Fibroblast of skin of right biceps (primary cell): ENCODE data around the gene PSPN.
"Not testable (repeated sequence)": the region's sequence is repeated elsewhere in the genome, so short reads cannot be mapped to it uniquely, and the experiment has no call there.

ENCODE experiments used
- DNase-seq: peaks from one replicate; pipeline ENCODE4 v3.0.0-alpha.2; 2013

PSPN gene

DNA sequence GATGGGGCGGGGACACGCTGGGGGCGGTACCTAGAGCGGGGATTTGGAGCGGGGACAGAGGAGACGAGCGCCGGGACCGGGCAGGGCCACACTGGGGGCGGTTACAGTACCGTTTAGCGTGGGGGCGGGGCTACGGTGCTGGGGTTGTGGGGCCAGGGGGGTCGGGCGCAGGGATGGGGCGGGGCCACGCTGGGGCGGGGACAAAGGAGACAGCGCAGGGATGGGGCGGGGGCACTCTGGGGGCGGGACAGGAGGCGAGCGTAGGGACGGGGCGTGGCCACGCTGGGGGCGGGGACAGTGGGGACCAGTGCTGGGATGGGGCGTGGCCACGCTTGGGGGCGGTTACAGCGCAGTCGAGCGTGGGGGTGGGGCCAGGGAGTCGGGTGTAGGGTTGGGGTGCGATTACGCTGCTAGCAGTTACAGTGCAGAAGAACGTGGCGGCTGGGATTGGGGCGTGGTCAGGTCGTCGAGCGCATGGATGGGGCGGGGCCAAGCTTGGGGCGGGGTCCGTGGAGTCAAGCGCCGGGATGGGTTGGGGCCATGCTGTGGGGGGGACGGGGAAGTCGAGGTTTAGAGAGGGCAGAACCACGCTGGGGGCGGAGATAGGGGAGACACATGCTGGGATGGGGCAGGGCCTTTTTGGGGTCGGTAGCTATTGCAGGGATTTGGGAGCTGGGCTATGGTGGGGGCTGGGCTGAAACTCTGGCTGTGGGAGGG is 2.5 kb downstream of the PSPN start:
- peak; percentile 98 for DNase-seq

GRCh38 chr19:6372594-6373095 is 3.1 kb downstream of the PSPN start, which contains the start of gene ALKBH7:
Gene ALKBH7, plus strand, starts transcription at chr19:6372794. Its CDS starts 27 bp downstream, at chr19:6372821.
- peak; percentile 100 for DNase-seq

DNA sequence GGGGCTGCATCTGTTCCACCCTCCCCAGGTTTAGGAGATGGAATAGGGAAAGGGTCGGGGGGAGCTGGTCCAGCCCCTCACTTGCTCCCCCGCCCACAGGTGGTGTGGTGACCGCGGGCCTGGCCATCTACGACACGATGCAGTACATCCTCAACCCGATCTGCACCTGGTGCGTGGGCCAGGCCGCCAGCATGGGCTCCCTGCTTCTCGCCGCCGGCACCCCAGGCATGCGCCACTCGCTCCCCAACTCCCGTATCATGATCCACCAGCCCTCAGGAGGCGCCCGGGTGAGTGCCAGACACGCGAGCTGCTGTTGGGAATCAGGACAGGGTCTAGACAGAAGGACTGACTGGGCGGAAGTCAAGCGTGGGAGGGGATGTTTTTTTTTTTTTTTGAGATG is 11.4 kb downstream of the PSPN start:
- DNase-seq, result no peak

DNA sequence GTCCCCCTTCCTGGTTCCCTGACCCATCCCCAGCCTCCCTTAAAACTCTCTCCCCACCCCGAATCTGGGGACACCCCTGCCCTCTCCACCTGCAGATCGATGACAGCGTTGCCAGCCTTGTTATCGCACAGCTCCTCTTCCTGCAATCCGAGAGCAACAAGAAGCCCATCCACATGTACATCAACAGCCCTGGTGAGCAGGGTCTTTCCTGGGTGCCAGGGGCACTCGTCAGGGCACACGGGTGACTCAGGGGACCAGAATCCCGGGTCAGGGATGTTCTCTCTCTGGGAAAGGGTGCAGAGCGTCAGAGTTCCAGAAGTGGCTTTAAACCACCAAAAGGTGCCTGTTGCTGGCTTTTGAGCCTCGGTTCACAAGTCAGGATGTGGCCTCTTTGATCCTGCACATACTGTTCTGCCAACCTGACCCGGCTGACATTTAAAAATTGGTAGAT is 13.4 kb downstream of the PSPN start:
- no peak for DNase-seq

DNA sequence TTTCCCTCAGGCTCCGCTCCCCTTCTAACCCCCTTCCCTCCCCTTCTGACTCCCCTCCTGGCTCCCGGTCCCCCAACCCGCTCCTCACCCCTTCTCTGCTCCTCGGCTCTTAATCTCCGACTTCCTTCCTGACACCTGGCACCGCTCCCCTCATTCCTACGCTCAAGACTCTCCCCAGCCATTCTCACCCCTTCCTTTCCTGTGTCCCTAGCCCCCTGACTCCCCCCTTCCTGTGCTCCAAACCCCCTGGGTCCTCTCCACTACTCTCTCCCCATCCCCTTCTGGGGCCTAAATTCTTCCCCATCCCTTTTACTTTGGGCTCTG is 13.7 kb downstream of the PSPN start:
- peak; percentile 15 for DNase-seq

- not testable (repeated sequence) for DNase-seq
Measured at GRCh38 chr19:6360857-6361216, 14.9 kb downstream of the PSPN start.

- DNase-seq, result not testable (repeated sequence)
Measured at GRCh38 chr19:6360445-6360844, 15.3 kb downstream of the PSPN start.

GRCh38 chr19:6359568-6360341 is 16.0 kb downstream of the PSPN start:
- DNase-seq, result no peak

- no peak for DNase-seq
Measured at GRCh38 chr19:6358003-6358402, 17.7 kb downstream of the PSPN start.

DNA sequence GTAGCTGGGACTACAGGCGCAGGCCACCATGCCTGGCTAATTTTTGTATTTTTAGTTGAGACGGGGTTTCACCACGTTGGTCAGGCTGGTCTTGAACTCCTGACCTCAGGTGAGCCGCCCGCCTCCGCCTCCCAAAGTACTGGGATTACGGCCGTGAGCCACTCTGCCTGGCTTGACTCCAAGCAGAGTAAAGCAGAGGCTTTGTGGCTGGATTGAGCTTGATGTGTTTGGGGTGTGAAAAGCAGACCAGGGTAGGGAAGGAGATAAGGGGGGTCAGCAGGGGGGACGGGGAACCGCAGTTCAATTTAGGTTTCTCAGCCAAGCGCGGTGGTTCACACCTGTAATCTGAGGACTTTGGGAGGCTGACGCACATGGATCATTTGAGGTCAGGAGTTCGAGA is 18.6 kb downstream of the PSPN start:
- DNase-seq, result no peak

DNA sequence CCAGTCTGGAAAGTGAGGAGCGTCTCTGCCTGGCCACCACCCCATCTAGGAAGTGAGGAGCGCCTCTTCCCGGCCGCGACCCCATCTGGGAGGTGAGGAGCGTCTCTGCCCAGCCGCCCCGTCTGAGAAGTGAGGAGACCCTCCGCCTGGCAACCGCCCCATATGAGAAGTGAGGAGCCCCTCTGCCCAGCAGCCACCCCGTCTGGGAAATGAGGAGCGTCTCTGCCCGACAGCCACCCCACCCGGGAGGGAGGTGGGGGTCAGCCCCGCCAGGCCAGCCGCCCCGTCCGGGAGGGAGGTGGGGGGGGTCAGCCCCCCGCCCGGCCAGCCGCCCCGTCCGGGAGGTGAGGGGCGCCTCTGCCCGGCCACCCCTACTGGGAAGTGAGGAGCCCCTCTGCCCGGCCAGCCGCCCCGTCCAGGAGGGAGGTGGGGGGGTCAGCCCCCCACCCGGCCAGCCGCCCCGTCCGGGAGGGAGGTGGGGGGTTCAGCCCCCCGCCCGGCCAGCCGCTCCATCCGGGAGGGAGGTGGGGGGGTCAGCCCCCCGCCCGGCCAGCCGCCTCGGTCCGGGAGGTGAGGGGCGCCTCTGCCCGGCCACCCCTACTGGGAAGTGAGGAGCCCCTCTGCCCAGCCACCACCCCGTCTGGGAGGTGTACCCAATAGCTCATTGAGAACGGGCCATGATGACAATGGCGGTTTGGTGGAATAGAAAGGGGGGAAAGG is 20.3 kb downstream of the PSPN start:
- DNase-seq, result not testable (repeated sequence)

GRCh38 chr19:6354098-6354674 is 21.5 kb downstream of the PSPN start:
- no peak for DNase-seq

DNA sequence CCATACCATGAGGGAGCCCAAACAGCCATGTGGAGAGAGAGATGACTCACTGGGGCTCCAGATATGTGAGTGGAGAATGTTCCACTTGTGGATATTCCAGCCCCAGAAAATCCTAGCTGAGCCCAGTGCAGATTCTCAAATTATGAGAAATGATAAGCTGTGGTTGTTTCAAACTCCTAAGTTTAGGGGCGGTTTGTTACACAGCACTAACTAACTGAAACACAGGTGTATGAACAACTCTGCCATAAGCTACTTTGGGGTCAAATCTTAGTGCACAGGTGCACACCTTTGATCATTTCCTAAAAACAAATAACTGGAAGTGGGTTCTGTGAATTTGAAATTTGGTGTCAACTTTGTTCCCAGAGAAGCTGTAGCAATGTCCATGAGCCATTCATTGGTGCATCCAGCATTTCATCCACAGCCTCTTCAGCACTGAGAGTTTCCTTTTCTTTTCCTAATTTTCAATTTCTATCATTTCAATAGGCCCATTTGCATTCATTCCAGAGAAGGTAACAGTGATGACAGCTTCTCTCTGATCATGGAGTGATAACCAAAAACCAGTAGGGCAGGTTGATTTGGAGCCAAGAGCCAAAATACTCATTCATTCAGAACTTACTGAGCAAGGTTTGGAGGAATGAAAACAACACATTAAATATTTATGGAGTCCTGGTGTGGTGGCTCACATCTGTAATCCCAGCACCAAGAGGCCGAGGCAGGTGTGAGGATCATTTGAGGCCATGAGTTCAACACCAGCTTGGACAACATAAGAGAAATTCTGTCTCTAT is 23.2 kb downstream of the PSPN start:
- no peak for DNase-seq

DNA sequence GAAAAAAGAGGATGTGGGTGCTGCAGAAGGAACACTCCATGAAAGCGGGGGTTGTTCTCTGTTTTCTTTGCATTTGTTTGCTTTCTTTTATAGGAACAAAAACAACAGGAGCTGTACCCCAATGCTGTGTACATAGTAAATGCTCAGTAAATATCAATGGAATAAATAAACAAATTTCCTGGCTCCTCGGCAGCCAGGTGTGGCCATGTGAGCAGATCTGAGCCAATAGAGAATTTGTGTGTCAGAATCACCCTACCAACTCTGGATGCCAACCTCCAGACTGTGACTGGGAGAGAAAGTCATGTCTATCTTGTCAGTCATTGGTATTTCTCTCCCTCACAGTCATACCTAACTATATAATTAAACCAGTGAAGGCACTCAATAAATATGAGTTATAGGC is 25.0 kb downstream of the PSPN start:
- no peak for DNase-seq

GRCh38 chr19:6349271-6349670 is 26.5 kb downstream of the PSPN start:
- not testable (repeated sequence) for DNase-seq

DNA sequence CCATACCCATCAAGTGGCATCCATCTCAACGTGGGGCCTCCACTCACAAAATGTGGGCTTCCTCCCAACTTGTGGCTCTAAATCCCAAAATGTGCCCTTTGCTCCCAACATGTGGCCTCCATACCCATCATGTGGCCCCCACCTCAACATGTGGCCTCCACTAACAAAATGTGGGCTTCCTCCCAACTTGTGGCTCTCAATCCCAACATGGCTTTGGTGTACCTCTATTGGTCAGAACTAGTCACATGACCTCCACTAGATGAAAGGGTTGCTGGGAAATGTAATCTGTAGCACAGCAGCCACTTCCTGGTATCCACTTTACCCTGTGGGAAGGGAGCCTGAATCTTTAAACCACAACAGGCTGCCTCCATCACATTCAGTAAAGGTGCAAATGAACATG is 32.3 kb downstream of the PSPN start:
- DNase-seq, result no peak

GRCh38 chr19:6340493-6341201 is 35.1 kb downstream of the PSPN start:
- DNase-seq, result no peak

DNA sequence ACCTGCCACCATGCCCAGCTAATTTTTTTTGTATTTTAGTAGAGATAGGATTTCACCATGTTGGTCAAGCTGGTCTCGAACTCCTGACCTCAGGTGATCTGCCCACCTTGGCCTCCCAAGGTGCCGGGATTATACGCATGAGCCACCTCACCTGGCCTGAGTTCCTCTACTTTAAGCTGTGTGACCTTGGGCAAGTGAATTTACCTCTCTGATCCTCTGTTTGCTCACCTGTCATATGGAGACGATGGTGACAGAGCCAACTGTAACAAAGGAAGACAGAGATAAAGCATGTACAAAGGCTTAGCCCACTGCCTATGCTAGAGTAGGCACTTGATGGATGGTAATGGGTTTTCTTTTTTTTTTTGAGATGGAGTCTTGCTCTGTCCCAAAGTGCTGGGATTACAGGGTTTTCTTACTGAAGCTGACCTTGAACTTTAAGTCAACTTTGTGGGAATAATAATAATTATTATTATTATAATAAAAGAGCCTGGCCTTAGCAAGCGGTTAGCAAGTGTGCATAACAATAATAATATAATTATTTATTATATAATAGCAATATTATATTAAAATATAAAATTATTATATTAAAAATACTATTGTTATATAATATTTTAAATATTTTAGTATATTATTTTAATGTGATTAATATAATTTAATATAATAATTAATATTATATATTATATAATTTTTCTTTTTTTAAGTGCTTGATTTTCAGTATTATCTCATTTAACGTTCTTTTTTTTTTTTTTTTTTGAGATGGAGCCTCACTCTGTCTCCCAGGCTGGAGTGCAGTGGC is 41.0 kb downstream of the PSPN start:
- no peak for DNase-seq

GRCh38 chr19:6333439-6333838 is 42.3 kb downstream of the PSPN start, which contains the start of gene ACER1:
Gene ACER1, minus strand, starts transcription at chr19:6333612. Its CDS starts 61 bp downstream, at chr19:6333551.
- no peak for DNase-seq

- DNase-seq, result no peak
Measured at GRCh38 chr19:6326815-6327214, 48.9 kb downstream of the PSPN start.

DNA sequence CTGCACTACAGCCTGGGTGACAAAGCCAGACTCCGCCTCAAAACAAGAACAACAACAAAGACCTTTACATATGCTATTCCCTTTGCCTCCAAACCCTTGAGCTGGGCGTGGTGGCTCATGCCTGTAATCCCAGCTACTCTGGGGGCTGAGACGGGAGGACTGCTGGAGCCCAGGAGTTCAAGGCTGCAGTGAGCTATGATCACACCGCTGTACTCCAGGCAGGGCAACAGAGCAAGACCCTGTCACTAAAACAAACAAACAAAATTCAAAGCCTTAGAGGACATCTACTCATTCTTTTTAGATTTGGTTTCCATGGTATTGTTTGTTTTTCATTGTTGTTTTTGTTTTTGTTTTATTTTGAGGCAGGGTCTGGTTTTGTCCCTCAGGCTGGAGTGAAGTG is 50.1 kb downstream of the PSPN start:
- DNase-seq, result no peak
